HG02943 (cell line): Measurements from ENCODE around the gene SPINDOC.
"Not testable (repeated sequence)": the region's sequence is repeated elsewhere in the genome, so short reads cannot be mapped to it uniquely, and the experiment has no call there.

ENCODE experiments used
- ATAC-seq: cut with Tn5 transposase; IDR thresholded peaks from one replicate; pipeline ENCODE4 v1.9.1; 2021; ENCODE audit warnings: mild to moderate bottlenecking, low read depth, moderate library complexity; ENCODE audit not compliant: unreplicated experiment

Gene SPINDOC, protein sequence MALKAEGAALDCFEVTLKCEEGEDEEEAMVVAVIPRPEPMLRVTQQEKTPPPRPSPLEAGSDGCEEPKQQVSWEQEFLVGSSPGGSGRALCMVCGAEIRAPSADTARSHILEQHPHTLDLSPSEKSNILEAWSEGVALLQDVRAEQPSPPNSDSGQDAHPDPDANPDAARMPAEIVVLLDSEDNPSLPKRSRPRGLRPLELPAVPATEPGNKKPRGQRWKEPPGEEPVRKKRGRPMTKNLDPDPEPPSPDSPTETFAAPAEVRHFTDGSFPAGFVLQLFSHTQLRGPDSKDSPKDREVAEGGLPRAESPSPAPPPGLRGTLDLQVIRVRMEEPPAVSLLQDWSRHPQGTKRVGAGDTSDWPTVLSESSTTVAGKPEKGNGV

DNA sequence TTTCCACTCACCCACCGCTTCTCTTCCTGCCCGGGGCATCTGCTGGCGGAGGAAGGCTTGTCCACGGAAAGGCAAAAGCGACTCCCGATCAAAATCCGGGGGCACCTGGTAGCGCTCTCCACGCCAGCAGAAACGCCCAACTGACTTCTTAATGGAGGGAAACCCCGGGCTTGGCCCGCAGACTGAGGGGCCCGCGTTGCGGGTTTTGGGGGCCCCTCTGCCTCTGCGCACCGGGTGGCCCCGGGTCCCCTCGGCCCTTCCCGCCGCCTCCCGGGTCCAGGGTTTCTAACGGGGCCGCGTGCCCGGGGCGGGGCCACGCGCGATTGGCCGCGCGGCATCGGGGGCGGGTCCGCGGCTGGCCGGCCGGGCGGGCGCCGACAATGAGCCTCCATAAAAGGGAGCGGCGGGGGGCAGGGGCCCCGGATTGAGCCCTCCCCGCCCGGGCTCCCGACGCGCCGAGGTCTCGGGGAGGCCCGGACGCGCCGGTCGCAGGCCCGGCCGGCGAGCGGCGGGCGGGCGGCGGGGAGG is at the start of gene SPINDOC:
TSS of gene SPINDOC (plus strand) at position 422 of the 528 bp plus-strand sequence. CDS start 231 bp downstream, outside the sequence.
- ATAC-seq: peak; percentile 78

- no peak for ATAC-seq
Measured at GRCh38 chr11:63763496-63764339, 49.5 kb upstream of the SPINDOC start.

DNA sequence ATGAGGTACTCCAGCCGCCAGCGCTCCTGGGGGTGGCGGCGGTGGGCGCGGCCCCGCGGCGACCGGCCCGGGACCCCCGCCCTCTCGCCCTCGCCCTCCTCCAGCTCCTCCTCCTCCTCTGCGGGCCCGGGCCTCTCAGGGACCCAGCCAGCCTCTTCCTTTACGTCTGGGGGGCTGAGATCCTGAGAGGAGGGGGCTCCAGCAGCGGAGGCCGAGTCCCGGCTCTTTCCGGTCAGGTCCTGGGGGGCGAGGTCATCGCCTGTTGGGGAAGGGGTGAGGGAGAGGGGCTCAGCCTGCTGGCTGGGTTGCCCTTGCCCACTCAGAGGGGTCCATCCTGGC is 48.9 kb upstream of the SPINDOC start:
- no peak for ATAC-seq

GRCh38 chr11:63764679-63765647 is 48.3 kb upstream of the SPINDOC start:
- ATAC-seq: no peak

- ATAC-seq: no peak
Measured at GRCh38 chr11:63765688-63766241, 47.5 kb upstream of the SPINDOC start.

DNA sequence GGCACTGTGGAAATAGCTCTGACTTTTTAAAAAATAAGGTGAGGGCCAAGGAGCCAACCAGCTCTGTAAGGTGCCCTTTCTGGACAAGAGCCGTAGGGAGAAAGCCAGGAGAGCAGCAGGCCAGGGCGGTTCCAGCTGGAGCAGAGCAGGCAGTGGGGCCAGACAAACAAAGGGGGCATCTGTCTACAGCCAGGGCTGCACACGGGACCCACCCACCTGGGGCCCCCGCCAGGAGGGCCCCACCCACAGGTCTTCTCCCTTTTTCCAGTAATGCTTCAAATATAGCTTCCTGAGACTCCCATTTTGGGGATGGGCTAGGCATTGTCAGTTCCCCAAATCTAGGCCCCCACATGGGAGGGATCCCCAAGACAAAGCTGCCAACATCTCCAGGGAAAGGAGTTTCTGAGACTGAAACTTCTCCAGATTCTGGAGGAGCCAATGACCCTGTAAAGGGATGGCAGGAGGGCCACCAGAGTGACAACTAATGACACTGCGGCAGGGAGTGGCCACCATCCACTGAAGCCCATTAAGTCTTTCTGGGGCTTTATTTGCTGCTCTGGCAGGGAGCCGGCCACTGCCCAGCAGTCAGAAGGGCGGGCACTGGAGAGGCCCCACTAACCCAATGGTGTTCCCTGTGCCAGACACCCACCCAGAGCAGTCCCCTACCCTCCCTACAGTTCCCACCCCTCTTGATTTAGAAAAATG is 46.6 kb upstream of the SPINDOC start:
- no peak for ATAC-seq

GRCh38 chr11:63767267-63767564 is 46.0 kb upstream of the SPINDOC start:
- no peak for ATAC-seq

GRCh38 chr11:63767565-63768236 is 45.6 kb upstream of the SPINDOC start:
- no peak for ATAC-seq

GRCh38 chr11:63768237-63769041 is 44.8 kb upstream of the SPINDOC start, which contains the start of gene ZFTA:
Gene ZFTA, minus strand, starts transcription at chr11:63768775. Its CDS starts 153 bp downstream, at chr11:63768622.
- no peak for ATAC-seq

DNA sequence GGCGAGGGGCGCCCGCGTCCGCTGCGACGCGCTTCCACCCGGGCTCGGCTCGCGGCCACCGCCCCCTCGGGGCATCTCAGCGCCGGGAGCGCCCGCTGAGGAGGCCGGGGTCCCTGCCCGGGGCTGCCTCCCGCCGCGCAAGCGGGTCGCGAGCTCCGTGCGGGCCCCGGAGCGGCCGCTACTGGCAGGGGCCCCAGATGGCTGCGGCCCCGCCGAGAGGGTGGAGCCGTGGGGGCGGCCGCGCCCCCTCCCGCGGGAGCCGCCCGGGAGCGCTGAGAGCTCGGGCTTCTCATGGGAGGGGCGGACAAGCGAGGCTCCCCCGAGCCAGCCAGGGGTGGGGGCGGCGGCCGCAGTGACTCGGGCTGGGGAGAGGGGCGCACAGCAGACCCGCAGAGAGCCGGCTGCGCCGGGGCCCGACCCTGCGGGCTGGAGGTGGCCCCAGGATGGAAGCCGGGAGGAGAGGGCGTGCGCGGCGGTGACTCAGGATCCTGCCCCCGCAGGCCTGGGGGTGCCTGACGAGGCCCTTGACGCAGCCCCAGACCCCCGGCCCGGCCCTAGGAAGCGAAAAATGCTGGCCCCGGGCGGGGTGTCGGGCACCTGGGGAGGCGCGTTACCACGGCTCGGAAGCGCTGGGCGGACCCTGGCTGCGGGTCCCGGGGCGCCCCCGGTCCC is 44.1 kb upstream of the SPINDOC start:
- no peak for ATAC-seq

DNA sequence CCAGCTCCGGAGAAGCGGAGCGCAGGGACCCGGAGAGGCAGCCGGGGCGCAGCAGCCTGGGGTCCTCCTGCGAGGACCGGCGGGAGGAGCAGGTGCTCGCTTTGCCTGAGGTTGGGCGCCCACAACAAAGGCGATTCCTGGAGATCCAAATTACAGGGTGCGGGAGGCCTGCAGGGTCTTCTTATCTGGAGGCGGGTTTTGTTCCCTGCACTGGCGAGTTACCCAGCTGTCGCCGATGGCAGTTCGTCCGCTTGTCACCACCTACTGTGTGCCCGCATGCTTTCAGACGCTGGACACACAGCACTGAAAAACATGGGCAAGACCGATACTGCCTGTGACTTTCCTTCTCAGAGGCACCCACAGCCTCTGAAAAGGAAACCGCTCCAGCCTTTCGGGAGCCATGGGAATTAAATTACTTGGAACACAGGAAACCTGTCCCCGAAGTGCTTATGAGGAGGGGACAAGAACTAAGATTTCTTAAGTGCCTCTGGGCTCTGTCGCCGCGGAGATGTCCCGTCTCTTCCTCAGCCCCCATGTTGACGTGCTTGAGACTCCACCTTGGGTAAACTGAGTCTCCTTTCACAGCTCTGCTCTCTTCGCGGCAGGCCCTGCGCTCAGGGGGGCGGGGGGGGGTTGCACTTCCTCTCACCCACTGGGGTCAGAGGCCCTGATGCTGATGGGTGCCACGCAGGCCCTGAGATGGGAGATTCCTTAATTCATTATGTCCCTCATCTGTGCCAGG is 43.4 kb upstream of the SPINDOC start:
- ATAC-seq: no peak

DNA sequence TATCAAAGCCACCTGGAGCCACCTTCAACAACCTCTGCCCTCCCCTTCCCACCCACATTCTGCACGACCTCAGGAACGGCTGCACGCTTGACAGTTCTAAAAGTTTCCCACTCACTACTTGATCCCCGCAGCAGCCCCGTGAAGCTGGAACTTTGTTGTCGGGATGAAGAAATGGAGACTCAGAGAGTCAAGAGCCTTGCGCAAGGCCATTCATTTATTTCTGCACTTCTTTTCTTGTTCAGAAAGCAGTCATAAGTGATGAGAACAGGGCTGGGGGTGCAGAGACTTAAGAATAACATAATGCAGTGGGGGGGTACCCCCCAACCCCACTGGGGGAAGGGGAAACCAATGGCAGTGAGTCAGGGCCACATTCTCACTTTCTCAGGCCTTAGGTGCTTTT is 42.5 kb upstream of the SPINDOC start:
- ATAC-seq: no peak

GRCh38 chr11:63771741-63772318 is 41.4 kb upstream of the SPINDOC start:
- not testable (repeated sequence) for ATAC-seq

- no peak for ATAC-seq
Measured at GRCh38 chr11:63775191-63775590, 38.1 kb upstream of the SPINDOC start.

DNA sequence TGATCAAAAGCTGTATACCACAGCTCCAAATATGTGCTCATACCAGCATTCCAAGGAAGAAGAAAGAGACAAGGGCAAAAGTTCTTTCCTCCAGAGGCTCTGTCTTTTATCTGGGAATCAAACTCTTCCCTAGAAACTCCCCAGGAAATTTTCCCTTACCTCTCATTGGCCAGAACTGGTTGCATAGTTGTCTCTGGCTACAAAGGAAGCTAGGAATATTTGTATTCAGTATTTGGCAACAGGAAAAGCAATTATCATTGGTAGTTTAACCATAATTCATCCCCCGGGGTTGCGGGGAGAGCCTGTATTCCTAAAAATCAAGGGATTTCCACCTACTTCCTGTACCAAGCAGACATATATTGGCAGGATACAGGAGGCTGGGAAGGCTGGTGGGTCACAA is 34.2 kb upstream of the SPINDOC start:
- no peak for ATAC-seq

GRCh38 chr11:63782749-63783148 is 30.5 kb upstream of the SPINDOC start:
- no peak for ATAC-seq
